Measurements from ENCODE around the gene RAI14.

The RAI14 gene

DNA sequence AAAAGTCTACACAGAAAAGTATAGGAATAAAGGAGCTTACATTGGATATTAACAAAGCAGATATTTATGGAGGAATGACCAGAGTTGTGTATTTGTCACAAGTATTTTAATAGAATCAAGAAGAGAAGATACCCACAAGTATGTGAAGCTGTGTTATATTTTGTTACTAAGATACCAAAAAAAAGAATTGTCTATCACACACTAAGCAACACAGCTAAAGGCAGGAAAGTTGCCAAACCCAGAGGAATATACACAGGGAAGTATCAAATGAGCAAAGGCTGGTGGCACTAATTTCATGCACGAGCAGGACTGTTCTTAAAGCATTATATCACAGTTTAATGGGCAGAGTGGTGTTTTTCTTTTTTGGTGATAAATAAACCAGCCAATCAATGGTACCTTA, 30.9 kb upstream of the RAI14 start:
- Histone ChIP-seq H2AFZ (ENCODE audit: low read depth, low read length) (no peak overlapping the region), H4K20me1 (ENCODE audit: insufficient read depth, low read length) (no peaks in the 10 kb centered on the region), H3K27me3 (ENCODE audit: low read depth, low read length) (no peaks in the 10 kb centered on the region), H3K4me2 (ENCODE audit: low read length) (no peak overlapping the region), H3K4me3 (ENCODE audit: low read length) (no peak overlapping the region), H3K9me3 (ENCODE audit: insufficient read depth, low read length) (no peaks in the 10 kb centered on the region), H3K4me1 (ENCODE audit: low read length) (peaks cover 9% of the 10 kb centered on the region), H3K36me3 (replicated peaks; ENCODE audit: low read depth, low read length) (no peaks in the 10 kb centered on the region), H3K27ac (ENCODE audit: low read length) (no peak overlapping the region), H3K79me2 (ENCODE audit: low read length) (no peaks in the 10 kb centered on the region), H3K9ac (ENCODE audit: low read length) (no peak overlapping the region)
- TF ChIP-seq, protein P1, sequence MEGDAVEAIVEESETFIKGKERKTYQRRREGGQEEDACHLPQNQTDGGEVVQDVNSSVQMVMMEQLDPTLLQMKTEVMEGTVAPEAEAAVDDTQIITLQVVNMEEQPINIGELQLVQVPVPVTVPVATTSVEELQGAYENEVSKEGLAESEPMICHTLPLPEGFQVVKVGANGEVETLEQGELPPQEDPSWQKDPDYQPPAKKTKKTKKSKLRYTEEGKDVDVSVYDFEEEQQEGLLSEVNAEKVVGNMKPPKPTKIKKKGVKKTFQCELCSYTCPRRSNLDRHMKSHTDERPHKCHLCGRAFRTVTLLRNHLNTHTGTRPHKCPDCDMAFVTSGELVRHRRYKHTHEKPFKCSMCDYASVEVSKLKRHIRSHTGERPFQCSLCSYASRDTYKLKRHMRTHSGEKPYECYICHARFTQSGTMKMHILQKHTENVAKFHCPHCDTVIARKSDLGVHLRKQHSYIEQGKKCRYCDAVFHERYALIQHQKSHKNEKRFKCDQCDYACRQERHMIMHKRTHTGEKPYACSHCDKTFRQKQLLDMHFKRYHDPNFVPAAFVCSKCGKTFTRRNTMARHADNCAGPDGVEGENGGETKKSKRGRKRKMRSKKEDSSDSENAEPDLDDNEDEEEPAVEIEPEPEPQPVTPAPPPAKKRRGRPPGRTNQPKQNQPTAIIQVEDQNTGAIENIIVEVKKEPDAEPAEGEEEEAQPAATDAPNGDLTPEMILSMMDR (IDR thresholded peaks at IDR 0.05; ENCODE audit: low read depth, low read length) = no peak
- TF ChIP-seq EZH2phosphoT487 (IDR thresholded peaks at IDR 0.05; ENCODE audit: low read depth) = no peak

GRCh38 chr5:34626036-34626435, 30.1 kb upstream of the RAI14 start:
- no peak overlapping the region for H3K4me3 ChIP-seq (ENCODE audit: low read length)
- H3K9me3 ChIP-seq (ENCODE audit: insufficient read depth, low read length) = no peaks in the 10 kb centered on the region
- H3K4me1 ChIP-seq (ENCODE audit: low read length) = peaks cover 9% of the 10 kb centered on the region
- no peaks in the 10 kb centered on the region for H3K27me3 ChIP-seq (ENCODE audit: low read depth, low read length)
- no peak overlapping the region for H3K9ac ChIP-seq (ENCODE audit: low read length)
- H3K27ac ChIP-seq (ENCODE audit: low read length) = no peak overlapping the region
- H2AFZ ChIP-seq (ENCODE audit: low read depth, low read length) = no peak overlapping the region
- TF ChIP-seq, protein P1 (IDR thresholded peaks at IDR 0.05; ENCODE audit: low read depth, low read length) = no peak
- no peak for TF ChIP-seq EZH2phosphoT487 (IDR thresholded peaks at IDR 0.05; ENCODE audit: low read depth)
- no peaks in the 10 kb centered on the region for H4K20me1 ChIP-seq (ENCODE audit: insufficient read depth, low read length)
- no peak overlapping the region for H3K4me2 ChIP-seq (ENCODE audit: low read length)
- H3K79me2 ChIP-seq (ENCODE audit: low read length) = no peaks in the 10 kb centered on the region
- no peaks in the 10 kb centered on the region for H3K36me3 ChIP-seq (replicated peaks; ENCODE audit: low read depth, low read length)

GRCh38 chr5:34626751-34627150, 29.4 kb upstream of the RAI14 start:
- H3K9ac ChIP-seq (ENCODE audit: low read length) = no peak overlapping the region
- no peak for TF ChIP-seq EZH2phosphoT487 (IDR thresholded peaks at IDR 0.05; ENCODE audit: low read depth)
- TF ChIP-seq, protein P1 (IDR thresholded peaks at IDR 0.05; ENCODE audit: low read depth, low read length) = no peak
- peaks cover 4% of the 10 kb centered on the region; the same call in 1 of the 2 replicates for H3K4me1 ChIP-seq (ENCODE audit: low read length)
- H3K4me2 ChIP-seq (ENCODE audit: low read length) = no peak overlapping the region
- H2AFZ ChIP-seq (ENCODE audit: low read depth, low read length) = no peak overlapping the region
- H4K20me1 ChIP-seq (ENCODE audit: insufficient read depth, low read length) = no peaks in the 10 kb centered on the region
- no peak overlapping the region for H3K4me3 ChIP-seq (ENCODE audit: low read length)
- no peak overlapping the region for H3K27ac ChIP-seq (ENCODE audit: low read length)
- H3K36me3 ChIP-seq (replicated peaks; ENCODE audit: low read depth, low read length) = no peaks in the 10 kb centered on the region
- no peaks in the 10 kb centered on the region for H3K9me3 ChIP-seq (ENCODE audit: insufficient read depth, low read length)
- H3K27me3 ChIP-seq (ENCODE audit: low read depth, low read length) = no peaks in the 10 kb centered on the region
- H3K79me2 ChIP-seq (ENCODE audit: low read length) = no peaks in the 10 kb centered on the region

DNA sequence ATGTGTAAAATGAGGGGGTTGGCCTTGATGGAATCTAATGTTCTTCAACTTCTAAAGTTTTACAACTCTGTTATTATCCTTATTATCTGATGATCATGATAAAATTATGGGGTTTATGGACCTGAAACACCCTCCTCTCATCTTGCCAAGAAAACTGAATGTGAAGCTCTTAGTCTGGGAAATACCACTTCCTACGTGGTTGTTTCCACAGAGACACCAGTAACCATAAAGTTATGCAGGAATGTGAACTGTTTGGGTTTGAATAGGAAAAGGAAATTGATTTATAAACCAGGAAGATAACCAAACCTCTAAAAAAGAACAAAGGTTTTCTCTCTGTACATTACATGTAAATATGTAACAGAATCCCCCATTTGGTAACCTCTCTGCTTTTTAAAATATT, 28.3 kb upstream of the RAI14 start:
- Histone ChIP-seq H3K27ac (ENCODE audit: low read length) (no peak overlapping the region), H3K4me2 (ENCODE audit: low read length) (no peak overlapping the region), H3K36me3 (replicated peaks; ENCODE audit: low read depth, low read length) (no peaks in the 10 kb centered on the region), H2AFZ (ENCODE audit: low read depth, low read length) (no peak overlapping the region), H3K79me2 (ENCODE audit: low read length) (no peaks in the 10 kb centered on the region), H3K4me1 (ENCODE audit: low read length) (no peaks in the 10 kb centered on the region), H3K27me3 (ENCODE audit: low read depth, low read length) (no peaks in the 10 kb centered on the region), H4K20me1 (ENCODE audit: insufficient read depth, low read length) (no peaks in the 10 kb centered on the region), H3K9me3 (ENCODE audit: insufficient read depth, low read length) (no peaks in the 10 kb centered on the region), H3K9ac (ENCODE audit: low read length) (no peak overlapping the region), H3K4me3 (ENCODE audit: low read length) (no peak overlapping the region)
- TF ChIP-seq, protein P1 (IDR thresholded peaks at IDR 0.05; ENCODE audit: low read depth, low read length) = no peak
- TF ChIP-seq EZH2phosphoT487 (IDR thresholded peaks at IDR 0.05; ENCODE audit: low read depth) = no peak

All from OCI-LY3 (cell line).